ACHN (cell line): ENCODE results near the gene NCOA7.
"Not testable (repeated sequence)": the region's sequence is repeated elsewhere in the genome, so short reads cannot be mapped to it uniquely, and the experiment has no call there.

Source experiments
- DNase-seq: peaks from one replicate; pipeline ENCODE4 v3.0.0-alpha.2; 2015
- in situ Hi-C: cut with HindIII; loops from 2 replicates; pipeline ENCODE4 v1.10.0; 2017; ENCODE audit warnings: low sequenced_read_pairs, low pct_ligation_motif_present, low pct_unique_long_range_greater_than_20kb

NCOA7 gene

GRCh38 chr6:125970760-125971159, 180.0 kb downstream of the NCOA7 start:
- no peak for DNase-seq
- in situ Hi-C loops = no loop called here

DNA sequence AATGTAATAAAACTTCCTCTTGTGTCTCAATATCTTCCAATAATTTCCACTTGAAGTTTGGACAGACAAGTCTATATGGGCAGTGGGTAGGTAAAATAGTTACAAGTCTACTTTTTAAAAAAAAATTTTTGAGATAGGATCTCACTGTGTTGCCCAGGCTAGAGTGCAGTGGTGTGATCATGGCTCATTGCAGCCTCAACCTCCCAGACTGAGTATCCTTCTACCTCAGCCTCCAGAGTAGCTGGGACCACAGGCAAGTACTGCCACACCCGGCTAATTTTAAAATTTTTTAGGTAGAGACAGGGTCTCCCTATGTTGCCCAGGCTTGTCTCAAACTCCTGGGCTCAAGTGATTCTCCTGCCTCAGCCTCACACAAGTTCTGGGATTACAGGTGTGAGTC, 181.7 kb downstream of the NCOA7 start:
- DNase-seq, in situ Hi-C loops: not testable (repeated sequence)

GRCh38 chr6:125974214-125974866, 183.6 kb downstream of the NCOA7 start:
- peak; percentile 61 for DNase-seq
- in situ Hi-C loops = no loop called here

GRCh38 chr6:125979101-125979500, 188.3 kb downstream of the NCOA7 start:
- DNase-seq = no peak
- in situ Hi-C loops = no loop called here
